Caco-2 (cell line): ENCODE results near the gene YIF1A. TPM values are rescaled to one million over a fixed set of nuclear protein-coding genes. Genes with fewer than 3 reads are reported as not detected.

ENCODE experiments used
- BruUV-seq: library from RNA; stranded (reverse); fragments of 400-500 nt; replicated peaks from 2 replicates; lab custom pipeline; 2021; lab: Mats Ljungman, UMichigan
- CTCF ChIA-PET: fragments of 300-600 bp; sonication (Branson Sonifier 250); formaldehyde crosslinking; loops from one replicate; lab custom pipeline; 2022; ENCODE audit warnings: antibody characterized with exemption; lab: Charles Lee
- POLR2A ChIA-PET: fragments of 300-600 bp; sonication (Branson Sonifier 250); formaldehyde crosslinking; loops from one replicate; lab custom pipeline; 2022; ENCODE audit warnings: antibody characterized with exemption; lab: Charles Lee
- DNase-seq, 2 experiments: peaks; one replicate each; pipeline versions ENCODE4 v3.0.0 to v3.0.0-alpha.2; 2020 to 2022
- H3K27me3 ChIP-seq: replicated peaks from 2 replicates; pipeline ENCODE4 v1.6.0; 2011; ENCODE audit warnings: low read length; ENCODE audit not compliant: control insufficient read depth, insufficient read depth
- H3K36me3 ChIP-seq: 2 replicates; pipeline ENCODE4 v1.5.1; 2011; ENCODE audit warnings: low read length; ENCODE audit not compliant: control insufficient read depth, insufficient read depth
- H3K4me1 ChIP-seq: fragments of 250-450 bp; sonication (Bioruptor Pico); 2 replicates; pipeline ENCODE4 v1.5.1; 2020; ENCODE audit warnings: mild to moderate bottlenecking
- H3K4me3 ChIP-seq: 2 replicates; pipeline ENCODE4 v1.5.1; 2011; ENCODE audit warnings: low read depth, mild to moderate bottlenecking, control low read depth, low read length
- H3K9me3 ChIP-seq: fragments of 250-450 bp; sonication (Bioruptor Pico); 2 replicates; pipeline ENCODE4 v1.5.1; 2020; ENCODE audit warnings: mild to moderate bottlenecking, moderate library complexity
- H3K27ac Mint-ChIP-seq: one replicate; pipeline ENCODE4 v1.8.0; 2022; ENCODE audit warnings: mixed read lengths; ENCODE audit not compliant: unreplicated experiment
- H3K27me3 Mint-ChIP-seq: one replicate; pipeline ENCODE4 v1.8.0; 2022; ENCODE audit warnings: mixed read lengths; ENCODE audit not compliant: insufficient read depth, unreplicated experiment
- H3K36me3 Mint-ChIP-seq: one replicate; pipeline ENCODE4 v1.8.0; 2022; ENCODE audit warnings: mild to moderate bottlenecking, mixed read lengths; ENCODE audit not compliant: insufficient read depth, unreplicated experiment
- H3K4me1 Mint-ChIP-seq: one replicate; pipeline ENCODE4 v1.8.0; 2022; ENCODE audit warnings: low read depth, mixed read lengths; ENCODE audit not compliant: unreplicated experiment
- H3K4me3 Mint-ChIP-seq: one replicate; pipeline ENCODE4 v1.8.0; 2022; ENCODE audit warnings: mild to moderate bottlenecking, moderate library complexity, mixed read lengths; ENCODE audit not compliant: unreplicated experiment
- H3K9me3 Mint-ChIP-seq: one replicate; pipeline ENCODE4 v1.8.0; 2022; ENCODE audit warnings: mixed read lengths; ENCODE audit not compliant: unreplicated experiment
- CTCF ChIP-seq, 2 experiments: fragments of 200-600 bp in 1 of 2; IDR thresholded peaks; 1 replicate in 1 of 2; 2 replicates in 1 of 2; pipeline versions ENCODE4 v1.5.1 to v1.8.0; 2011 to 2022; ENCODE audit warnings: antibody characterized with exemption in 1 of 2, control low read depth in 1 of 2, inconsistent platforms in 1 of 2, low read depth in 1 of 2, low read length in 1 of 2, mild to moderate bottlenecking in 1 of 2, moderate library complexity in 1 of 2; ENCODE audit not compliant: insufficient read depth in 1 of 2, severe bottlenecking in 1 of 2, unreplicated experiment in 1 of 2
- intact Hi-C: fragments of 100-400 bp; cut with micrococcal nuclease; formaldehyde crosslinking; loops from one replicate; pipeline ENCODE4 v1.10.0; 2022; ENCODE audit not compliant: unreplicated experiment
- total RNA-seq: library from RNA; stranded (reverse); gene quantifications from 2 replicates; pipeline ENCODE4 v1.2.3, GENCODE V29; 2022

Gene YIF1A
- total RNA-seq, 1 experiment from 2014 or later: 159 TPM

- Histone ChIP-seq H3K4me3 (no peak overlapping the region), H3K4me1 (no peaks in the 10 kb centered on the region), H3K9me3 (no peaks in the 10 kb centered on the region), H3K27me3 (no peaks in the 10 kb centered on the region), H3K36me3 (no peaks in the 10 kb centered on the region)
- BruUV-seq: no TSS peak
- intact Hi-C loops: no loop called here
- no peaks in the 10 kb centered on the region for H3K9me3 Mint-ChIP-seq
- H3K27me3 Mint-ChIP-seq: no peaks in the 10 kb centered on the region
- H3K4me3 Mint-ChIP-seq: no peak overlapping the region
- H3K4me1 Mint-ChIP-seq: no peaks in the 10 kb centered on the region
- no peak for DNase-seq
- peaks cover 59% of the 10 kb centered on the region for H3K36me3 Mint-ChIP-seq
- peak overlapping the region; percentile 11 for H3K27ac Mint-ChIP-seq
- TF ChIP-seq CTCF (IDR thresholded peaks at IDR 0.05; ENCODE audit: insufficient read depth in 1 of 2, low read depth in 1 of 2, low read length in 1 of 2, severe bottlenecking in 1 of 2, unreplicated experiment in 1 of 2): no peak
- CTCF ChIA-PET: no interaction called here
- POLR2A ChIA-PET: no interaction called here
Measured at GRCh38 chr11:66239998-66240780, 48.8 kb downstream of the YIF1A start.

DNA sequence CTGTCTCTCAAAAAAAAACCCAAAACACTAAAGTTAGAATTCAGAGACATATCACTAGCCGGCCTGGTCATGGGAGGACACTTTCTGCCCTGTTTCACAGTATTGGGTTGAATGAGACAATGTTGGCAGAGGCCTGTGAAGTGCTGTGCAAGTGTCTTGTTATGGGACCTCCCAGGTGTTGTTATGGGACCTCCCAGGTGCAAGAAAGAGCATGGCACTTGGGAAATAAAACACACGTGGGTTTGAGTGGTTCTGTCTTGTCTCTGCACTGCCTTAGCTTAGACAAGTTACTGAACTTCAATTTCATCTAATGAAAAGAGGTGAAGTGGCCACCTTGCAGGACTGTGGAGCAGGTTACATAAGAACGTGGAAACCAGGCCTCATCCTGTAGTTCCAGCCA is 49.4 kb downstream of the YIF1A start:
- ChIA-PET POLR2A (no interaction called here), CTCF (no interaction called here)
- TF ChIP-seq CTCF (IDR thresholded peaks at IDR 0.05; ENCODE audit: insufficient read depth in 1 of 2, low read depth in 1 of 2, low read length in 1 of 2, severe bottlenecking in 1 of 2, unreplicated experiment in 1 of 2): no peak
- intact Hi-C loops: no loop called here
- Histone ChIP-seq H3K36me3 (no peaks in the 10 kb centered on the region), H3K27me3 (no peaks in the 10 kb centered on the region), H3K9me3 (no peaks in the 10 kb centered on the region), H3K4me3 (no peak overlapping the region), H3K4me1 (no peaks in the 10 kb centered on the region)
- no peak for DNase-seq
- no peak overlapping the region for H3K4me3 Mint-ChIP-seq
- no peaks in the 10 kb centered on the region for H3K4me1 Mint-ChIP-seq
- H3K36me3 Mint-ChIP-seq: peaks cover 59% of the 10 kb centered on the region
- H3K27ac Mint-ChIP-seq: no peak overlapping the region
- H3K9me3 Mint-ChIP-seq: no peaks in the 10 kb centered on the region
- no TSS peak for BruUV-seq
- H3K27me3 Mint-ChIP-seq: no peaks in the 10 kb centered on the region

GRCh38 chr11:66238786-66239413 is 50.0 kb downstream of the YIF1A start:
- ChIA-PET POLR2A (interaction anchor here (0.6 kb wide), 1 partner anchor 114 kb away, joined by 10 read pairs; no protein-coding TSS in a partner anchor), CTCF (interaction anchor here (0.6 kb wide), 1 partner anchor 16 kb away, joined by 3 read pairs; no protein-coding TSS in a partner anchor)
- BruUV-seq: no TSS peak
- intact Hi-C loops: no loop called here
- no peak overlapping the region for H3K4me3 Mint-ChIP-seq
- Histone ChIP-seq H3K4me3 (no peak overlapping the region), H3K36me3 (no peaks in the 10 kb centered on the region), H3K27me3 (no peaks in the 10 kb centered on the region), H3K4me1 (no peaks in the 10 kb centered on the region), H3K9me3 (no peaks in the 10 kb centered on the region)
- no peak overlapping the region for H3K27ac Mint-ChIP-seq
- peaks cover 59% of the 10 kb centered on the region for H3K36me3 Mint-ChIP-seq
- H3K9me3 Mint-ChIP-seq: no peaks in the 10 kb centered on the region
- no peaks in the 10 kb centered on the region for H3K4me1 Mint-ChIP-seq
- DNase-seq: no peak
- no peak for TF ChIP-seq CTCF (IDR thresholded peaks at IDR 0.05; ENCODE audit: insufficient read depth in 1 of 2, low read depth in 1 of 2, low read length in 1 of 2, severe bottlenecking in 1 of 2, unreplicated experiment in 1 of 2)
- no peaks in the 10 kb centered on the region for H3K27me3 Mint-ChIP-seq
